HEK293 (cell line): ENCODE results near the gene STYK1.

Experiments
- CTCF ChIA-PET: fragments of 350-600 bp; formaldehyde crosslinking; extraction: SDS; loops from one replicate; lab custom pipeline; 2021; ENCODE audit warnings: antibody characterized with exemption; lab: Yijun Ruan, JAX
- POLR2A ChIA-PET: fragments of 300-600 bp; formaldehyde crosslinking; extraction: SDS; loops from one replicate; lab custom pipeline; 2020; ENCODE audit warnings: antibody characterized with exemption, inconsistent platforms; lab: Yijun Ruan, JAX
- H3K27ac ChIP-seq: fragments of 200-500 bp; sonication (Bioruptor generic); 2 replicates; pipeline ENCODE4 v1.5.1; 2014; ENCODE audit warnings: low read depth, low read length, control low read depth, inconsistent platforms; ENCODE audit errors: extremely low read depth
- H3K36me3 ChIP-seq, 2 experiments: fragments of 200-500 bp in 1 of 2; sonication (Bioruptor generic) in 1 of 2; 1 replicate in 1 of 2; 2 replicates in 1 of 2; pipeline ENCODE4 v1.5.1; 2014 to 2017; ENCODE audit warnings: inconsistent platforms in 2 of 2, low read length in 2 of 2; ENCODE audit not compliant: control insufficient read depth in 2 of 2, insufficient read depth in 1 of 2
- H3K4me1 ChIP-seq: fragments of 200-500 bp; sonication (Bioruptor generic); 2 replicates; pipeline ENCODE4 v1.5.1; 2014; ENCODE audit warnings: mild to moderate bottlenecking, low read length, inconsistent platforms; ENCODE audit not compliant: control insufficient read depth, insufficient read depth
- H3K4me3 ChIP-seq: 2 replicates; pipeline ENCODE4 v1.5.1; 2011; ENCODE audit warnings: low read depth, mild to moderate bottlenecking, control low read depth, low read length, moderate library complexity
- H3K9me3 ChIP-seq: fragments of 200-500 bp; sonication (Bioruptor generic); 2 replicates; pipeline ENCODE4 v1.5.1; 2014; ENCODE audit warnings: low read depth, low read length, inconsistent platforms; ENCODE audit not compliant: control insufficient read depth, insufficient read depth
- GLI4 ChIP-seq: fragments of 450-650 bp; formaldehyde crosslinking; IDR thresholded peaks from 2 replicates; pipeline ENCODE4 v1.5.1; 2016; ENCODE audit warnings: missing biosample characterization, missing genetic modification characterization
- PRDM6 ChIP-seq: fragments of 450-650 bp; formaldehyde crosslinking; IDR thresholded peaks from 2 replicates; pipeline ENCODE4 v1.5.1; 2017; ENCODE audit warnings: missing biosample characterization, missing genetic modification characterization
- SCRT1 ChIP-seq: fragments of 450-650 bp; formaldehyde crosslinking; IDR thresholded peaks from 2 replicates; pipeline ENCODE4 v1.5.1; 2016; ENCODE audit warnings: missing biosample characterization, missing genetic modification characterization, borderline replicate concordance
- SCRT2 ChIP-seq: fragments of 450-650 bp; formaldehyde crosslinking; IDR thresholded peaks from 2 replicates; pipeline ENCODE4 v1.5.1; 2016; ENCODE audit warnings: missing biosample characterization, missing genetic modification characterization
- YY2 ChIP-seq: fragments of 450-650 bp; formaldehyde crosslinking; IDR thresholded peaks from 2 replicates; pipeline ENCODE4 v1.5.1; 2016; ENCODE audit warnings: missing biosample characterization, missing genetic modification characterization
- ZBTB44 ChIP-seq: fragments of 450-650 bp; IDR thresholded peaks from 2 replicates; pipeline ENCODE4 v1.5.1; 2018; ENCODE audit warnings: missing biosample characterization, mild to moderate bottlenecking, missing genetic modification characterization
- ZBTB48 ChIP-seq: fragments of 450-650 bp; formaldehyde crosslinking; IDR thresholded peaks from 2 replicates; pipeline ENCODE4 v1.5.1; 2016; ENCODE audit warnings: missing biosample characterization, missing genetic modification characterization
- ZFP69B ChIP-seq: fragments of 450-650 bp; formaldehyde crosslinking; IDR thresholded peaks from 2 replicates; pipeline ENCODE4 v1.5.1; 2016; ENCODE audit warnings: missing biosample characterization, missing genetic modification characterization
- ZNF174 ChIP-seq: fragments of 450-650 bp; formaldehyde crosslinking; IDR thresholded peaks from 2 replicates; pipeline ENCODE4 v1.5.0; 2017; ENCODE audit warnings: missing biosample characterization, mild to moderate bottlenecking, missing genetic modification characterization
- ZNF19 ChIP-seq: fragments of 450-650 bp; formaldehyde crosslinking; IDR thresholded peaks from 2 replicates; pipeline ENCODE4; 2016; ENCODE audit warnings: missing biosample characterization, missing genetic modification characterization, low read depth
- ZNF362 ChIP-seq: fragments of 450-650 bp; formaldehyde crosslinking; IDR thresholded peaks from 2 replicates; pipeline ENCODE4 v1.5.1; 2016; ENCODE audit warnings: missing biosample characterization, missing genetic modification characterization
- ZNF449 ChIP-seq: fragments of 450-650 bp; formaldehyde crosslinking; IDR thresholded peaks from 2 replicates; pipeline ENCODE4 v1.5.1; 2017; ENCODE audit warnings: missing biosample characterization, mild to moderate bottlenecking, missing genetic modification characterization, moderate library complexity
- ZNF529 ChIP-seq: fragments of 450-650 bp; formaldehyde crosslinking; IDR thresholded peaks from 2 replicates; pipeline ENCODE4 v1.5.1; 2017; ENCODE audit warnings: missing genetic modification characterization, missing biosample characterization; ENCODE audit not compliant: insufficient replicate concordance
- ZNF530 ChIP-seq: fragments of 450-650 bp; formaldehyde crosslinking; IDR thresholded peaks from 2 replicates; pipeline ENCODE4 v1.5.1; 2016; ENCODE audit warnings: low read depth, missing biosample characterization, missing genetic modification characterization
- ZNF580 ChIP-seq: fragments of 450-650 bp; formaldehyde crosslinking; IDR thresholded peaks from 2 replicates; pipeline ENCODE4 v1.5.1; 2016; ENCODE audit warnings: missing biosample characterization, missing genetic modification characterization
- ZNF76 ChIP-seq: fragments of 450-650 bp; formaldehyde crosslinking; IDR thresholded peaks from 2 replicates; pipeline ENCODE4; 2016; ENCODE audit warnings: low read depth, missing biosample characterization, missing genetic modification characterization, borderline replicate concordance
- ZNF830 ChIP-seq: fragments of 450-650 bp; IDR thresholded peaks from 2 replicates; pipeline ENCODE4 v1.5.0; 2018; ENCODE audit warnings: missing biosample characterization, missing genetic modification characterization, low read depth, mild to moderate bottlenecking, moderate library complexity
- ZNF843 ChIP-seq: fragments of 450-650 bp; formaldehyde crosslinking; IDR thresholded peaks from 2 replicates; pipeline ENCODE4 v1.5.1; 2016; ENCODE audit warnings: missing biosample characterization, missing genetic modification characterization
- TF ChIP-seq, protein P1 (sequence below): fragments of 450-650 bp; formaldehyde crosslinking; IDR thresholded peaks from 2 replicates; pipeline ENCODE4 v1.5.1; 2016; ENCODE audit warnings: missing biosample characterization, missing genetic modification characterization

STYK1 gene

GRCh38 chr12:10613349-10614055, 60.4 kb downstream of the STYK1 start, which contains the start of gene MAGOHB (continued):
- no peak for TF ChIP-seq ZNF362 (tag by site-specific recombination)
- TF ChIP-seq ZNF580 (tag by site-specific recombination) = peak; percentile 59; the same call in 1 of the 2 replicates
- no peak for TF ChIP-seq ZNF530 (tag by site-specific recombination)
- peak; percentile 91 for TF ChIP-seq YY2
- TF ChIP-seq SCRT1 (tag by site-specific recombination) = 0 out of 2 replicates have a peak, but pooled peaks have one; percentile 10
- peak; percentile 44; the same call in 1 of the 2 replicates for TF ChIP-seq PRDM6 (tag by site-specific recombination)
- peak; percentile 37; the same call in 1 of the 2 replicates for TF ChIP-seq ZBTB44
- TF ChIP-seq, protein P1, sequence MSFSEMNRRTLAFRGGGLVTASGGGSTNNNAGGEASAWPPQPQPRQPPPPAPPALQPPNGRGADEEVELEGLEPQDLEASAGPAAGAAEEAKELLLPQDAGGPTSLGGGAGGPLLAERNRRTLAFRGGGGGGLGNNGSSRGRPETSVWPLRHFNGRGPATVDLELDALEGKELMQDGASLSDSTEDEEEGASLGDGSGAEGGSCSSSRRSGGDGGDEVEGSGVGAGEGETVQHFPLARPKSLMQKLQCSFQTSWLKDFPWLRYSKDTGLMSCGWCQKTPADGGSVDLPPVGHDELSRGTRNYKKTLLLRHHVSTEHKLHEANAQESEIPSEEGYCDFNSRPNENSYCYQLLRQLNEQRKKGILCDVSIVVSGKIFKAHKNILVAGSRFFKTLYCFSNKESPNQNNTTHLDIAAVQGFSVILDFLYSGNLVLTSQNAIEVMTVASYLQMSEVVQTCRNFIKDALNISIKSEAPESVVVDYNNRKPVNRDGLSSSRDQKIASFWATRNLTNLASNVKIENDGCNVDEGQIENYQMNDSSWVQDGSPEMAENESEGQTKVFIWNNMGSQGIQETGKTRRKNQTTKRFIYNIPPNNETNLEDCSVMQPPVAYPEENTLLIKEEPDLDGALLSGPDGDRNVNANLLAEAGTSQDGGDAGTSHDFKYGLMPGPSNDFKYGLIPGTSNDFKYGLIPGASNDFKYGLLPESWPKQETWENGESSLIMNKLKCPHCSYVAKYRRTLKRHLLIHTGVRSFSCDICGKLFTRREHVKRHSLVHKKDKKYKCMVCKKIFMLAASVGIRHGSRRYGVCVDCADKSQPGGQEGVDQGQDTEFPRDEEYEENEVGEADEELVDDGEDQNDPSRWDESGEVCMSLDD = peak; percentile 85
- TF ChIP-seq ZNF19 (tag by site-specific recombination) = no peak
- peak; percentile 73; the same call in 1 of the 2 replicates for TF ChIP-seq ZNF843
- no peak for TF ChIP-seq ZNF529 (tag by site-specific recombination)
- peak; percentile 46; the same call in 1 of the 2 replicates for TF ChIP-seq ZFP69B (tag by site-specific recombination)
- TF ChIP-seq ZBTB48 (tag by site-specific recombination) = peak; percentile 85
- peak; percentile 88 for TF ChIP-seq ZNF76 (tag by site-specific recombination)
- TF ChIP-seq SCRT2 (tag by site-specific recombination) = peak; percentile 42; the same call in 1 of the 2 replicates
- 0 out of 2 replicates have a peak, but pooled peaks have one; percentile 61 for TF ChIP-seq GLI4 (tag by site-specific recombination)

DNA sequence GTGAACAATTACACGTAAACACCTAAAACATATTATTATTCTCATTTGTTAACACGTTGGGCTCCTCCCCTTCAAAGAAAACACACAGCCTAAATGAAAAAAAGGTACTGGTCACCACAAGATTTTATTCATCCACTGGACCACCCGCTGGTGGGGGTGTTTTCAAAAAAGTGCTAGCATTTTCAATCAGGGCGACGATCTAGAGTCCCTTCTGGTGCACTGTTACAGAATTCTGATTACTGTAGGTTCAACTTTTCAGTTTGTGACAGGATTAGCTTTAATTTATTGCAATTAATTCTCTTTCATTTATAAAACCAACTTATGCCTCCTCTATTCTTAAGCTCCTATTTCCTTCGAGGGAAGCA, 60.9 kb downstream of the STYK1 start:
- H3K4me3 ChIP-seq = peak overlapping the region; percentile 82
- POLR2A ChIA-PET = interaction anchor here (1.5 kb wide), 1 partner anchor 104 kb away, joined by 4 read pairs; no protein-coding TSS in a partner anchor
- TF ChIP-seq ZNF830 (tag by site-specific recombination) = no peak
- TF ChIP-seq SCRT2 (tag by site-specific recombination) = no peak
- 0 out of 2 replicates have a peak, but pooled peaks have one; percentile 7 for TF ChIP-seq ZNF449 (tag by site-specific recombination)
- TF ChIP-seq, protein P1 = no peak
- TF ChIP-seq ZNF174 (tag by site-specific recombination) = no peak
- CTCF ChIA-PET = no interaction called here
- H3K36me3 ChIP-seq = peaks cover 27 to 33% of the 10 kb centered on the region in 2 experiments
- peak overlapping the region; percentile 73 for H3K27ac ChIP-seq
- H3K9me3 ChIP-seq = no peaks in the 10 kb centered on the region
- H3K4me1 ChIP-seq = 0 out of 2 replicates have a peak, but pooled peaks cover 3% of the 10 kb centered on the region
